Measurements from ENCODE around the gene CFDP1. TPM values are rescaled to one million over a fixed set of nuclear protein-coding genes. Genes with fewer than 3 reads are reported as not detected.
A peak's percentile ranks its signal among the peaks of the same experiment; 100 is the strongest.

Gene CFDP1
- total RNA-seq, 6 experiments from 2014 or later = 23.9 to 43.3 (median 36.0) TPM

DNA sequence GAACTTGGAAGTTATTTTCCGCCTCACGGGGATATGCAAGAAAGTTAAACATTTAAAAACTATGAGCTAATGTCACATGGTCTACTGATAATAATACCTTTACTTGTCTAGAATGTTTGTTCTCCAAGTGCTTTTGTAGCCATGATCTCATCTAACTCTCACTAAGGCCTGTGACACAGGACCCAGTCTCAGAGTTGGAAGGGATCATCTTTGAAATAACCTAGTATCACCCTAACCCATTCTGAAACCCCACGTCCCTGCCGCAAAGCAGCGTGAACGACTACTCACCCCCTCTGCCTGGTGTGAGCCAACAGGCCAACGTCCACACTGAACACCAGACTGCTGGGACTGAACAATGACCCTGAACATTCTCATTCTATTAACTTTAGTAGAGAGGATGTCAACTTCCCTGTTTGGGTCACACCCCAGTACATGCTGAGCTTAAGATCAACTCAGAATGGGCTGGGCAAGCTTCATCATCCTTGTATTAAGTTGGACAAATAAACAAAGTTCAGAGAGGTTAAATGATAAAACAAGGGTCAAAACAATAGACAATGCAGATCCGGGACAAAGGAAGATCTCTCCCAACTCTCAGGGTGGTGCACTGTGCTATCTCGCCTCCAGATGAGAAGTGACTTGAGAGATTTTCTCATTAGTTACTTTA is 127.1 kb downstream of the CFDP1 start:
- peak overlapping the region; percentile 81 to 90 (median 88) for H3K27ac ChIP-seq
- H3K27me3 ChIP-seq = no peaks in the 10 kb centered on the region
- intact Hi-C loops (cut with DNase I) = no loop called here
- peaks cover 0 to 32% (median 16%) of the 10 kb centered on the region in 4 donors for H3K4me1 ChIP-seq
- H3K9me3 ChIP-seq = no peaks in the 10 kb centered on the region
- WGBS (ENCODE audit: insufficient coverage, low coverage, low lambda C conversion rate, missing lambda C conversion rate) = 17% methylated on average over 9 of the region's 9 CpGs
- ATAC-seq (peak; percentile 72 to 87 (median 83)), DNase-seq (peak; percentile 75 to 85 (median 83))
- H3K4me3 ChIP-seq = peak overlapping the region in 2 of 3 donors; percentile 14 to 29
- peaks cover 0 to under 1% (median 0%) of the 10 kb centered on the region in 4 donors for H3K36me3 ChIP-seq
- peak; percentile 58 for TF ChIP-seq POLR2A (IDR thresholded peaks at IDR 0.05)
- TF ChIP-seq, protein P1, sequence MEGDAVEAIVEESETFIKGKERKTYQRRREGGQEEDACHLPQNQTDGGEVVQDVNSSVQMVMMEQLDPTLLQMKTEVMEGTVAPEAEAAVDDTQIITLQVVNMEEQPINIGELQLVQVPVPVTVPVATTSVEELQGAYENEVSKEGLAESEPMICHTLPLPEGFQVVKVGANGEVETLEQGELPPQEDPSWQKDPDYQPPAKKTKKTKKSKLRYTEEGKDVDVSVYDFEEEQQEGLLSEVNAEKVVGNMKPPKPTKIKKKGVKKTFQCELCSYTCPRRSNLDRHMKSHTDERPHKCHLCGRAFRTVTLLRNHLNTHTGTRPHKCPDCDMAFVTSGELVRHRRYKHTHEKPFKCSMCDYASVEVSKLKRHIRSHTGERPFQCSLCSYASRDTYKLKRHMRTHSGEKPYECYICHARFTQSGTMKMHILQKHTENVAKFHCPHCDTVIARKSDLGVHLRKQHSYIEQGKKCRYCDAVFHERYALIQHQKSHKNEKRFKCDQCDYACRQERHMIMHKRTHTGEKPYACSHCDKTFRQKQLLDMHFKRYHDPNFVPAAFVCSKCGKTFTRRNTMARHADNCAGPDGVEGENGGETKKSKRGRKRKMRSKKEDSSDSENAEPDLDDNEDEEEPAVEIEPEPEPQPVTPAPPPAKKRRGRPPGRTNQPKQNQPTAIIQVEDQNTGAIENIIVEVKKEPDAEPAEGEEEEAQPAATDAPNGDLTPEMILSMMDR (IDR thresholded peaks at IDR 0.05) = no peak

GRCh38 chr16:75305364-75306098 is 127.8 kb downstream of the CFDP1 start:
- H3K27ac ChIP-seq = peak overlapping the region; percentile 81 to 90 (median 88)
- 11% methylated on average over 8 of the region's 8 CpGs for WGBS (ENCODE audit: insufficient coverage, low coverage, low lambda C conversion rate, missing lambda C conversion rate)
- no peaks in the 10 kb centered on the region for H3K9me3 ChIP-seq
- H3K4me1 ChIP-seq = peaks cover 0 to 32% (median 16%) of the 10 kb centered on the region in 4 donors
- intact Hi-C loops (cut with DNase I) = no loop called here
- ATAC-seq = peak; percentile 80 to 90 (median 87)
- peak; percentile 83 to 88 (median 85) for DNase-seq
- peaks cover 0 to 6% (median 2%) of the 10 kb centered on the region in 4 donors for H3K36me3 ChIP-seq
- no peaks in the 10 kb centered on the region for H3K27me3 ChIP-seq
- peak overlapping the region in 2 of 3 donors; percentile 14 to 29 for H3K4me3 ChIP-seq
- TF ChIP-seq, protein P1 (IDR thresholded peaks at IDR 0.05) = no peak
- TF ChIP-seq POLR2A (IDR thresholded peaks at IDR 0.05) = peak; percentile 55

DNA sequence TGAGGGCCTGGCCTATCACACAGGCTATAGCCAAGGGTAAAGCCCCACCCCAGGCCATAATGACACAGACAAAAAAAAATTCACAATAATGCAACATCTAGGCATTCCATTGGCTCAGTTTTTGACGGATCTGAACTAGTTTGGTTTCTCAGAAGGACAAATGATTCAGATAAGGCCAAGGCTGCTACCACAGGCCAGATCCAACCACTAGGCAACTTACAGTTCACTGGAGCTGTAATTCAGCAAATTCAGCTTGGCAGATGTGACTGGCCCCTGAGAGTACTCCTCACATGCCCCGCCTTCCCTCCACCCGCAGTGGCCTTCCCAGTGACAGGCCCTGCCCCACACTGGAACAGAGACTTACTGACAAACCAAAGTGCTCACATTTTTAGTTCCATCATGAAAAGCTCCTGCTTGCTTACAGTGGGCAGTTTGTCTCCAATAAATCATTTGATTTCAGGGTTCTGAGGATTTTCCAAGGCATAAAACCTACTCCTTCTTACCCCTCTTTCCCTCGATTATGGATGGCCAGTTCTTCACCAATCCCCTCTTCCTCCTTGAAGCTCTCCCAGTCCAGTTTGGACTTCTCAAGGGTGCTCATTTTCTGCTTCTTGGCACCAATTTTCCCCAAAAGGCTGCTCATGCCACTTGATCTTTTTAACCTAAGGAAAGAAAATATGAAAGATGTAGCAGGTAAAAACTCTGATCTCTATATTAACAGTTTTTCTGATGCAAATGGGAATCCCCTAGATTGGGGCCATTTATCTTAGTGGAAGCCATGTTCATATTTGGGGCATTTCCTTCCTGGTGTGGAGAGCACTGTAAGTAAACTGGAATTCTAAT is 128.6 kb downstream of the CFDP1 start:
- WGBS (ENCODE audit: insufficient coverage, low coverage, low lambda C conversion rate, missing lambda C conversion rate) = 43% methylated on average over 4 of the region's 4 CpGs
- peak; percentile 10 for TF ChIP-seq POLR2A (IDR thresholded peaks at IDR 0.05)
- TF ChIP-seq, protein P1 (IDR thresholded peaks at IDR 0.05) = peak in 1 of 4 donors; percentile 18
- Histone ChIP-seq H3K4me3 (no peak overlapping the region), H3K9me3 (no peaks in the 10 kb centered on the region), H3K4me1 (peaks cover 0 to 32% (median 16%) of the 10 kb centered on the region in 4 donors), H3K27ac (peak overlapping the region; percentile 81 to 90 (median 88)), H3K27me3 (no peaks in the 10 kb centered on the region), H3K36me3 (peaks cover 0 to 8% (median 2%) of the 10 kb centered on the region in 4 donors)
- ATAC-seq (peak in 3 of 4 donors; percentile 8 to 18 (median 10)), DNase-seq (peak in 2 of 3 donors; percentile 59 to 70)
- intact Hi-C loops (cut with DNase I) = no loop called here

GRCh38 chr16:75301804-75302203 is 131.5 kb downstream of the CFDP1 start:
- intact Hi-C loops (cut with DNase I) = no loop called here
- no peak overlapping the region for H3K4me3 ChIP-seq
- ATAC-seq = no peak
- H3K27ac ChIP-seq = no peak overlapping the region
- no CpG with 5 or more reads among the region's 1 CpG for WGBS (ENCODE audit: insufficient coverage, low coverage, low lambda C conversion rate, missing lambda C conversion rate)
- no peaks in the 10 kb centered on the region for H3K27me3 ChIP-seq
- no peaks in the 10 kb centered on the region for H3K9me3 ChIP-seq
- DNase-seq = no peak
- peaks cover 0 to 35% (median 12%) of the 10 kb centered on the region in 4 donors for H3K4me1 ChIP-seq
- peaks cover 0 to 8% (median 4%) of the 10 kb centered on the region in 4 donors for H3K36me3 ChIP-seq
- no peak for TF ChIP-seq POLR2A (IDR thresholded peaks at IDR 0.05)
- TF ChIP-seq, protein P1 (IDR thresholded peaks at IDR 0.05) = no peak
